ENCODE data around the gene KRT3. TPM values are rescaled to one million over a fixed set of nuclear protein-coding genes. Genes with fewer than 3 reads are reported as not detected.

The KRT3 gene
- total and polyA plus RNA-seq, 8 donors: 0.53 TPM; not detected in 7

DNA sequence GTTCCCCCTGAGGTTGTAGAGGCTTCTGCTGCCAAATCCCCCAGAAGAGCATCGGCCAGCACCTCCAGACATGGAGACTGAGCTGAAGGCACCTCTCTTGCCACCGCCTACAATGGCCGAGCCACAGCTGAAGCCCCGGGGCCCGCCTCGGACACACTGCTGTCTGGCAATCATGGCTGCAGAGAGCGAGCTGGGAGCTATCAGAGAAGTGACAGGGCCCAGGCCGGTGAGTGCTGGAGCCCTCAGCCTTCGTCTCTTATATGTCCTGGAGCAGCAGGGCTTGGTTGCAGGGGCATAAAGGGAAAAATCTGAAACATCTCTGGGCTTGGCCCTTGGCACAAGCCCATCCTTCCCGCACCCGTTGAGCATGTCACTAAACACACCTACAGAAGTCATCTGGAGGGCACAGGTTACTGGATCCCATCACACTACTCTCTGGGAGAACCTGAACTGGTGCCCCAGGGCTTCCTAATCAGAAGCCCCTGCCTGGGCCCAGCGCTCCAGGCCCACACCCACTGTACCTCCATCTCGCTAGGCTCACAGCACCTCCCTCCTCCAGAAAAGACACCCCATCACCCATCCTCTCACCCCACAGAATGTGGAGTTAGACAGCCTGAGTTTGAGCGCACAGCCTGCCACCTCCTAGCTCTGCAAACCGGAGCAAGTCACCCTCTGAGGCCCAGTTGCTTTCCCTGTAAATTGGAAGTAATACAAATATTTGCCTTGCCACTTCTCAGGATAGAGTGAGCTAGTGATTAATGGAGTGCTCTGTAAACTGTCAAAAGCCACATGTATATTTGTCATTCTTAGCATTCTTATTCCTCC lies 18.2 kb upstream of the KRT3 start, which contains the start of gene KRT4:
Gene KRT4, minus strand, starts transcription at position 232 of the 825 bp plus-strand sequence. Its CDS starts 58 bp downstream, at position 174.
- intact Hi-C loops (cut with DNase I; ENCODE audit: low total_unique reads): no loop called here
- H3K4me3 ChIP-seq: no peak within 1 kb of the TSS
- H3K9me3 ChIP-seq: no peaks in the 10 kb centered on the region
- 54 to 62% (median 55%) methylated on average over 14 to 15 of the region's 15 CpGs for WGBS, 5 donors
- peaks cover 0 to 12% (median 7%) of the 10 kb centered on the region in 4 donors for H3K4me1 ChIP-seq
- no peak within 1 kb of the TSS for H3K27ac ChIP-seq
- DNase-seq: peak in 1 of 2 donors; percentile 68
- TF ChIP-seq POLR2AphosphoS5 (IDR thresholded peaks at IDR 0.05) (no peak), POLR2A (IDR thresholded peaks at IDR 0.05) (no peak), EP300 (IDR thresholded peaks at IDR 0.05) (no peak)
- TF ChIP-seq, protein P1, sequence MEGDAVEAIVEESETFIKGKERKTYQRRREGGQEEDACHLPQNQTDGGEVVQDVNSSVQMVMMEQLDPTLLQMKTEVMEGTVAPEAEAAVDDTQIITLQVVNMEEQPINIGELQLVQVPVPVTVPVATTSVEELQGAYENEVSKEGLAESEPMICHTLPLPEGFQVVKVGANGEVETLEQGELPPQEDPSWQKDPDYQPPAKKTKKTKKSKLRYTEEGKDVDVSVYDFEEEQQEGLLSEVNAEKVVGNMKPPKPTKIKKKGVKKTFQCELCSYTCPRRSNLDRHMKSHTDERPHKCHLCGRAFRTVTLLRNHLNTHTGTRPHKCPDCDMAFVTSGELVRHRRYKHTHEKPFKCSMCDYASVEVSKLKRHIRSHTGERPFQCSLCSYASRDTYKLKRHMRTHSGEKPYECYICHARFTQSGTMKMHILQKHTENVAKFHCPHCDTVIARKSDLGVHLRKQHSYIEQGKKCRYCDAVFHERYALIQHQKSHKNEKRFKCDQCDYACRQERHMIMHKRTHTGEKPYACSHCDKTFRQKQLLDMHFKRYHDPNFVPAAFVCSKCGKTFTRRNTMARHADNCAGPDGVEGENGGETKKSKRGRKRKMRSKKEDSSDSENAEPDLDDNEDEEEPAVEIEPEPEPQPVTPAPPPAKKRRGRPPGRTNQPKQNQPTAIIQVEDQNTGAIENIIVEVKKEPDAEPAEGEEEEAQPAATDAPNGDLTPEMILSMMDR (IDR thresholded peaks at IDR 0.05): no peak
- peaks cover 0 to 23% (median 5%) of the 10 kb centered on the region in 3 donors for H3K27me3 ChIP-seq
- H3K36me3 ChIP-seq: no peaks in the 10 kb centered on the region

DNA sequence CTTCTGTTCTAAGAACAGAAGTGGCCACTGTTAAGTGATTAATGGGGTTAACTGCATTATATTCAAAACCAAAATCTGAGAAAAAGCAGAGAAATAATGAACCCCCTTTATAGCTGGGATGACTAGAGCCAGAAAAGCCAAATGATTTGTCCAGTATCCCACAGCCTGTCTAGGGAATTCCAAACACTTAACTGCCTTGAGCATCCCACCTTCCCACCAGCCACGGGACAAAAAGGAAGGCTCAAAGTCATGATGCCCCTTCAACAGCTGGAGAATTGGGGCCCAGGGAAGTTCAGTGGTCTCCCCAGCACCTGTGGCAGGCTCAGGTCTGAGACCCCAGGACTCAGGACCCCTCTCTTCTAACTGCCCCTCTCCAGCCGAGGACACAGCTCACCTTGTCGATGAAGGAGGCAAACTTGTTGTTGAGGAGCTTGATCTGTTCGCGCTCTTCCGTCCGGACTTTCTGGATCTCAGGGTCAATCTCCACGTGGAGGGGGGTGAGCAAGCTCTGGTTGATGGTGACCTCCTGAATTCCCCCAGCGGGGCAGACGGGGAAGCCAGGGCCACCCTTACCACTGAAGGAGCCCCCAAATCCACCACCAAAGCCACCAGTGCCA lies 17.4 kb upstream of the KRT3 start:
- Histone ChIP-seq H3K4me1 (peaks cover 0 to 12% (median 7%) of the 10 kb centered on the region in 4 donors), H3K4me3 (no peak overlapping the region), H3K27me3 (peaks cover 0 to 16% (median 0%) of the 10 kb centered on the region in 3 donors), H3K27ac (no peak overlapping the region), H3K9me3 (no peaks in the 10 kb centered on the region), H3K36me3 (no peaks in the 10 kb centered on the region)
- TF ChIP-seq EP300 (IDR thresholded peaks at IDR 0.05) (no peak), POLR2AphosphoS5 (IDR thresholded peaks at IDR 0.05) (no peak), POLR2A (IDR thresholded peaks at IDR 0.05) (no peak)
- TF ChIP-seq, protein P1 (IDR thresholded peaks at IDR 0.05): no peak
- no peak for DNase-seq
- intact Hi-C loops (cut with DNase I; ENCODE audit: low total_unique reads): no loop called here
- 76 to 92% (median 88%) methylated on average over 3 to 10 of the region's 10 CpGs for WGBS, 5 donors

DNA sequence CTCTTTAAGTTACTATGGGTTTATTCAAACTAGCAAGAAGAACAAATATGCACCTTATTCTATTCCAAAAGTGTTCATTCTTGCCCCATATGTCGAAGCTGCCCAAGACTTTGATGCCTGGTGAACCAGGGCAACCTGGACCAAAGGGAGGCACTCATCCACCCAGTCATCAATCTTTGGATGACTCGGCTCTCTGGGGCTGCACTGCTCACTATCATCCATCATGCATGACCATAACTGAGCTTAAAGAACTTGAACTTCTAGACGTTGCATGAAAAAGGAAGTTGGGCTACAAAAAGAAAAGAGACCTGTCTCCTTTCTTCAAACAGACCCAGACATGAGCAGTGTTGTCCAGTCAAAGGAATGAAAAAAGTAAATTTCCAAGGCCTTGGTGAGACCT lies 16.8 kb upstream of the KRT3 start:
- intact Hi-C loops (cut with DNase I; ENCODE audit: low total_unique reads): no loop called here
- TF ChIP-seq POLR2A (IDR thresholded peaks at IDR 0.05) (no peak), POLR2AphosphoS5 (IDR thresholded peaks at IDR 0.05) (no peak), EP300 (IDR thresholded peaks at IDR 0.05) (no peak)
- TF ChIP-seq, protein P1 (IDR thresholded peaks at IDR 0.05): no peak
- H3K36me3 ChIP-seq: no peaks in the 10 kb centered on the region
- H3K27ac ChIP-seq: no peak overlapping the region
- DNase-seq: no peak
- H3K27me3 ChIP-seq: peaks cover 0 to 18% (median 0%) of the 10 kb centered on the region in 3 donors
- WGBS, 5 donors: 59 to 74% (median 70%) methylated on average over 3 of the region's 3 CpGs
- H3K4me3 ChIP-seq: no peak overlapping the region
- H3K9me3 ChIP-seq: no peaks in the 10 kb centered on the region
- H3K4me1 ChIP-seq: peaks cover 0 to 12% (median 7%) of the 10 kb centered on the region in 4 donors

DNA sequence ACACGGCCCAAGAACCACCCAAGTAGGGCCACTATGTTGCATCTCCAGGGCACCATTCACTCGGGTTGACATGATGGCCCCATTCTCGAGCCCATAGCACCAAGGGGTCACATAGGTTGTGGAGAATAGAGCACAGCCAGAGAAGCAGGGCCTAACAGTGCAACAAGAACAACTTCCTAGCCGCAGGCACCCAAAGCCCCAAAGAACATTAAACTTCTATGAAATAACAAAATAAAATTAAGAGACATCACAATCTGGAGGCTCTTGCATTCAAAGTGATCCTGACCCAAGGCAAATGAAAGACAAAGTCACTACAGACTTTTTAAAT lies 16.1 kb upstream of the KRT3 start:
- no peak overlapping the region for H3K4me3 ChIP-seq
- no peak for DNase-seq
- H3K9me3 ChIP-seq: no peaks in the 10 kb centered on the region
- WGBS, 5 donors: 66 to 83% (median 76%) methylated on average over 4 of the region's 4 CpGs
- H3K4me1 ChIP-seq: peaks cover 0 to 12% (median 7%) of the 10 kb centered on the region in 4 donors
- peaks cover 0 to 14% (median 0%) of the 10 kb centered on the region in 3 donors for H3K27me3 ChIP-seq
- H3K36me3 ChIP-seq: no peaks in the 10 kb centered on the region
- TF ChIP-seq POLR2A (IDR thresholded peaks at IDR 0.05) (no peak), POLR2AphosphoS5 (IDR thresholded peaks at IDR 0.05) (no peak), EP300 (IDR thresholded peaks at IDR 0.05) (no peak)
- TF ChIP-seq, protein P1 (IDR thresholded peaks at IDR 0.05): no peak
- H3K27ac ChIP-seq: no peak overlapping the region
- intact Hi-C loops (cut with DNase I; ENCODE audit: low total_unique reads): no loop called here

All from stomach (tissue), 9 donors.